ENCODE measurements around the gene UBAC1.
"Not testable (repeated sequence)": the region's sequence is repeated elsewhere in the genome, so short reads cannot be mapped to it uniquely, and the experiment has no call there.

UBAC1 gene

GRCh38 chr9:135901826-135902225 is 59.3 kb downstream of the UBAC1 start:
- H3K4me1 ChIP-seq (ENCODE audit: control insufficient read depth in 1 of 2, insufficient read depth in 2 of 2, low read length in 2 of 2) = peaks cover 14 to 15% of the 10 kb centered on the region in 2 donors
- no peaks in the 10 kb centered on the region for H3K9me3 ChIP-seq (ENCODE audit: control insufficient read depth in 1 of 2, low read length in 2 of 2)
- H3K27me3 ChIP-seq (ENCODE audit: control insufficient read depth in 1 of 2, insufficient read depth in 2 of 2, low read length in 2 of 2) = no peaks in the 10 kb centered on the region
- H3K4me3 ChIP-seq (ENCODE audit: low read depth in 1 of 2, low read length in 2 of 2) = no peak overlapping the region
- H3K27ac ChIP-seq (ENCODE audit: low read depth, low read length) = no peak overlapping the region
- H3K9ac ChIP-seq (ENCODE audit: low read depth in 1 of 2, low read length in 2 of 2) = no peak overlapping the region
- H3K36me3 ChIP-seq (ENCODE audit: control insufficient read depth in 1 of 2, insufficient read depth in 2 of 2, low read length in 2 of 2) = no peaks in the 10 kb centered on the region

GRCh38 chr9:135901031-135901758 is 60.0 kb downstream of the UBAC1 start:
- Histone ChIP-seq H3K27ac (ENCODE audit: low read depth, low read length) (no peak overlapping the region), H3K36me3 (ENCODE audit: control insufficient read depth in 1 of 2, insufficient read depth in 2 of 2, low read length in 2 of 2) (no peaks in the 10 kb centered on the region), H3K27me3 (ENCODE audit: control insufficient read depth in 1 of 2, insufficient read depth in 2 of 2, low read length in 2 of 2) (no peaks in the 10 kb centered on the region), H3K9me3 (ENCODE audit: control insufficient read depth in 1 of 2, low read length in 2 of 2) (no peaks in the 10 kb centered on the region), H3K4me1 (ENCODE audit: control insufficient read depth in 1 of 2, insufficient read depth in 2 of 2, low read length in 2 of 2) (peaks cover 11 to 12% of the 10 kb centered on the region in 2 donors), H3K9ac (ENCODE audit: low read depth in 1 of 2, low read length in 2 of 2) (no peak overlapping the region), H3K4me3 (ENCODE audit: low read depth in 1 of 2, low read length in 2 of 2) (no peak overlapping the region)

GRCh38 chr9:135898634-135899407 is 62.4 kb downstream of the UBAC1 start:
- no peak overlapping the region for H3K27ac ChIP-seq (ENCODE audit: low read depth, low read length)
- no peaks in the 10 kb centered on the region for H3K9me3 ChIP-seq (ENCODE audit: control insufficient read depth in 1 of 2, low read length in 2 of 2)
- H3K4me3 ChIP-seq (ENCODE audit: low read depth in 1 of 2, low read length in 2 of 2) = no peak overlapping the region
- H3K36me3 ChIP-seq (ENCODE audit: control insufficient read depth in 1 of 2, insufficient read depth in 2 of 2, low read length in 2 of 2) = no peaks in the 10 kb centered on the region
- H3K4me1 ChIP-seq (ENCODE audit: control insufficient read depth in 1 of 2, insufficient read depth in 2 of 2, low read length in 2 of 2) = no peaks in the 10 kb centered on the region
- H3K27me3 ChIP-seq (ENCODE audit: control insufficient read depth in 1 of 2, insufficient read depth in 2 of 2, low read length in 2 of 2) = no peaks in the 10 kb centered on the region
- no peak overlapping the region for H3K9ac ChIP-seq (ENCODE audit: low read depth in 1 of 2, low read length in 2 of 2)

- H3K4me3 ChIP-seq (ENCODE audit: low read depth in 1 of 2, low read length in 2 of 2) = no peak overlapping the region
- no peaks in the 10 kb centered on the region for H3K4me1 ChIP-seq (ENCODE audit: control insufficient read depth in 1 of 2, insufficient read depth in 2 of 2, low read length in 2 of 2)
- no peak overlapping the region for H3K27ac ChIP-seq (ENCODE audit: low read depth, low read length)
Observed at GRCh38 chr9:135896626-135897025, 64.5 kb downstream of the UBAC1 start.

GRCh38 chr9:135896205-135896604 is 65.0 kb downstream of the UBAC1 start:
- Histone ChIP-seq H3K9me3 (ENCODE audit: control insufficient read depth in 1 of 2, low read length in 2 of 2) (no peaks in the 10 kb centered on the region), H3K27me3 (ENCODE audit: control insufficient read depth in 1 of 2, insufficient read depth in 2 of 2, low read length in 2 of 2) (no peaks in the 10 kb centered on the region), H3K4me1 (ENCODE audit: control insufficient read depth in 1 of 2, insufficient read depth in 2 of 2, low read length in 2 of 2) (no peaks in the 10 kb centered on the region), H3K4me3 (ENCODE audit: low read depth in 1 of 2, low read length in 2 of 2) (no peak overlapping the region), H3K27ac (ENCODE audit: low read depth, low read length) (no peak overlapping the region), H3K36me3 (ENCODE audit: control insufficient read depth in 1 of 2, insufficient read depth in 2 of 2, low read length in 2 of 2) (no peaks in the 10 kb centered on the region), H3K9ac (ENCODE audit: low read depth in 1 of 2, low read length in 2 of 2) (no peak overlapping the region)

More at GRCh38 chr9:135896626-135897025, 64.5 kb downstream of the UBAC1 start:
- Histone ChIP-seq H3K27me3 (ENCODE audit: control insufficient read depth in 1 of 2, insufficient read depth in 2 of 2, low read length in 2 of 2) (no peaks in the 10 kb centered on the region), H3K9ac (ENCODE audit: low read depth in 1 of 2, low read length in 2 of 2) (no peak overlapping the region), H3K9me3 (ENCODE audit: control insufficient read depth in 1 of 2, low read length in 2 of 2) (no peaks in the 10 kb centered on the region), H3K36me3 (ENCODE audit: control insufficient read depth in 1 of 2, insufficient read depth in 2 of 2, low read length in 2 of 2) (no peaks in the 10 kb centered on the region)

- Histone ChIP-seq H3K27ac (ENCODE audit: low read depth, low read length) (no peak overlapping the region), H3K27me3 (ENCODE audit: control insufficient read depth in 1 of 2, insufficient read depth in 2 of 2, low read length in 2 of 2) (no peaks in the 10 kb centered on the region), H3K9ac (ENCODE audit: low read depth in 1 of 2, low read length in 2 of 2) (no peak overlapping the region), H3K4me1 (ENCODE audit: control insufficient read depth in 1 of 2, insufficient read depth in 2 of 2, low read length in 2 of 2) (no peaks in the 10 kb centered on the region), H3K36me3 (ENCODE audit: control insufficient read depth in 1 of 2, insufficient read depth in 2 of 2, low read length in 2 of 2) (no peaks in the 10 kb centered on the region), H3K9me3 (ENCODE audit: control insufficient read depth in 1 of 2, low read length in 2 of 2) (no peaks in the 10 kb centered on the region), H3K4me3 (ENCODE audit: low read depth in 1 of 2, low read length in 2 of 2) (no peak overlapping the region)
Observed at GRCh38 chr9:135895202-135895848, 65.8 kb downstream of the UBAC1 start.

GRCh38 chr9:135893104-135893503 is 68.1 kb downstream of the UBAC1 start:
- Histone ChIP-seq H3K9ac (ENCODE audit: low read depth in 1 of 2, low read length in 2 of 2) (no peak overlapping the region), H3K27ac (ENCODE audit: low read depth, low read length) (no peak overlapping the region), H3K27me3 (ENCODE audit: control insufficient read depth in 1 of 2, insufficient read depth in 2 of 2, low read length in 2 of 2) (no peaks in the 10 kb centered on the region), H3K4me3 (ENCODE audit: low read depth in 1 of 2, low read length in 2 of 2) (no peak overlapping the region), H3K4me1 (ENCODE audit: control insufficient read depth in 1 of 2, insufficient read depth in 2 of 2, low read length in 2 of 2) (peaks cover 0 to 3% of the 10 kb centered on the region in 2 donors), H3K36me3 (ENCODE audit: control insufficient read depth in 1 of 2, insufficient read depth in 2 of 2, low read length in 2 of 2) (no peaks in the 10 kb centered on the region), H3K9me3 (ENCODE audit: control insufficient read depth in 1 of 2, low read length in 2 of 2) (no peaks in the 10 kb centered on the region)

GRCh38 chr9:135892327-135892726 is 68.8 kb downstream of the UBAC1 start:
- H3K9ac ChIP-seq (ENCODE audit: low read depth in 1 of 2, low read length in 2 of 2); H3K27me3 ChIP-seq (ENCODE audit: control insufficient read depth in 1 of 2, insufficient read depth in 2 of 2, low read length in 2 of 2); H3K4me3 ChIP-seq (ENCODE audit: low read depth in 1 of 2, low read length in 2 of 2); H3K36me3 ChIP-seq (ENCODE audit: control insufficient read depth in 1 of 2, insufficient read depth in 2 of 2, low read length in 2 of 2); H3K9me3 ChIP-seq (ENCODE audit: control insufficient read depth in 1 of 2, low read length in 2 of 2); H3K27ac ChIP-seq (ENCODE audit: low read depth, low read length): not testable (repeated sequence)
- H3K4me1 ChIP-seq (ENCODE audit: control insufficient read depth in 1 of 2, insufficient read depth in 2 of 2, low read length in 2 of 2) = peaks cover 0 to 11% of the 10 kb centered on the region in 2 donors

GRCh38 chr9:135891027-135891631 is 70.0 kb downstream of the UBAC1 start:
- no peaks in the 10 kb centered on the region for H3K36me3 ChIP-seq (ENCODE audit: control insufficient read depth in 1 of 2, insufficient read depth in 2 of 2, low read length in 2 of 2)
- H3K27ac ChIP-seq (ENCODE audit: low read depth, low read length) = no peak overlapping the region
- H3K9ac ChIP-seq (ENCODE audit: low read depth in 1 of 2, low read length in 2 of 2) = no peak overlapping the region
- H3K9me3 ChIP-seq (ENCODE audit: control insufficient read depth in 1 of 2, low read length in 2 of 2) = no peaks in the 10 kb centered on the region
- no peak overlapping the region for H3K4me3 ChIP-seq (ENCODE audit: low read depth in 1 of 2, low read length in 2 of 2)
- peaks cover 7 to 11% of the 10 kb centered on the region in 2 donors for H3K4me1 ChIP-seq (ENCODE audit: control insufficient read depth in 1 of 2, insufficient read depth in 2 of 2, low read length in 2 of 2)
- H3K27me3 ChIP-seq (ENCODE audit: control insufficient read depth in 1 of 2, insufficient read depth in 2 of 2, low read length in 2 of 2) = no peaks in the 10 kb centered on the region

Measured in duodenal mucosa (tissue), 2 donors.